Sigmoid colon (tissue), 7 donors: ENCODE data around the gene SLC23A1. TPM values are rescaled to one million over a fixed set of nuclear protein-coding genes. Genes with fewer than 3 reads are reported as not detected.
A peak's percentile ranks its signal among the peaks of the same experiment; 100 is the strongest.

ENCODE experiments used
- DNase-seq: peaks from one replicate; pipeline ENCODE4 v3.0.0-alpha.2; 2019
- H3K27ac ChIP-seq, 4 donors: fragments of 200-600 bp; sonication (generic); one replicate each; pipeline ENCODE4 v1.5.1; 2016 to 2019; ENCODE audit warnings: mild to moderate bottlenecking in 1 of 4
- H3K27me3 ChIP-seq, 3 donors: fragments of 200-600 bp; sonication (generic); one replicate each; pipeline ENCODE4 v1.5.1; 2019; ENCODE audit warnings: mild to moderate bottlenecking in 1 of 3
- H3K36me3 ChIP-seq, 4 donors: fragments of 200-600 bp; sonication (generic); one replicate each; pipeline ENCODE4 v1.5.1; 2016 to 2019
- H3K4me1 ChIP-seq, 4 donors: fragments of 200-600 bp; sonication (generic); one replicate each; pipeline ENCODE4 v1.5.1; 2017 to 2019
- H3K4me3 ChIP-seq, 4 donors: fragments of 200-600 bp; sonication (generic); one replicate each; pipeline ENCODE4 v1.5.1; 2017 to 2019; ENCODE audit warnings: mild to moderate bottlenecking in 2 of 4, moderate library complexity in 1 of 4
- H3K9me3 ChIP-seq, 4 donors: fragments of 200-600 bp in 3 of 4; sonication (generic) in 3 of 4; one replicate each; pipeline versions ENCODE4 v1.5.1 to v1.6.1; 2013 to 2019
- CTCF ChIP-seq, 4 experiments: fragments of 450-650 bp in 3 of 4; fragments of 200-600 bp in 1 of 4; IDR thresholded peaks; one replicate each; pipeline ENCODE4 v1.5.1; 2016 to 2019; ENCODE audit warnings: antibody characterized with exemption in 4 of 4, mild to moderate bottlenecking in 3 of 4, moderate library complexity in 2 of 4
- EP300 ChIP-seq, 4 donors: sonication (generic); formaldehyde crosslinking; IDR thresholded peaks; one replicate each; pipeline ENCODE4 v1.6.1; 2017; ENCODE audit warnings: antibody characterized with exemption in 4 of 4
- POLR2A ChIP-seq, 2 donors: fragments of 450-650 bp; IDR thresholded peaks; one replicate each; pipeline ENCODE4 v1.6.1; 2016; ENCODE audit warnings: antibody characterized with exemption in 2 of 2, mild to moderate bottlenecking in 2 of 2, moderate library complexity in 2 of 2
- POLR2AphosphoS5 ChIP-seq, 4 donors: sonication (generic); formaldehyde crosslinking; IDR thresholded peaks; one replicate each; pipeline ENCODE4 v1.6.1; 2017; ENCODE audit warnings: antibody characterized with exemption in 4 of 4
- WGBS, 2 donors: extraction: QIAGEN DNeasy Blood & Tissue Kit; methylation state at CpG; one replicate each; pipeline ENCODE4 v1.1.7; 2013; 5-methylcytosine and 5-hydroxymethylcytosine counted together
- intact Hi-C: fragments of 100-400 bp; cut with DNase I; formaldehyde crosslinking; loops from one replicate; pipeline ENCODE4 v1.15.1; 2023
- polyA plus RNA-seq, 3 donors: library from polyadenylated mRNA; stranded (reverse); fragments of 200-250 nt; gene quantifications; one replicate each; pipeline ENCODE4 v1.2.3, GENCODE V29; 2013
- total RNA-seq, 4 donors: library from RNA; depleted of rRNA; stranded (reverse); fragments of >200 nt; gene quantifications; one replicate each; pipeline ENCODE4 v1.1.0, GENCODE V29; 2016
- donor health status: healthy with polysubstance abuse.
- donor health status: Bipolar disorder and iron deficiency.
- donor health status: healthy.

SLC23A1 gene
- total and polyA plus RNA-seq, 7 donors = 0.60 to 2.1 (median 1.7) TPM; not detected in 4

GRCh38 chr5:139399501-139400121 is 16.5 kb upstream of the SLC23A1 start:
- no peaks in the 10 kb centered on the region for H3K9me3 ChIP-seq
- no peaks in the 10 kb centered on the region for H3K36me3 ChIP-seq
- H3K4me1 ChIP-seq = peaks cover 0 to 20% (median 18%) of the 10 kb centered on the region in 4 donors
- intact Hi-C loops = loop anchor here (5.0 kb wide), 1 partner anchor 57 kb away; the partner anchor contains the start of gene PAIP2
- WGBS, 2 donors = 84 to 88% methylated on average over 6 of the region's 6 CpGs
- no peak for TF ChIP-seq EP300 (IDR thresholded peaks at IDR 0.05)
- no peak for TF ChIP-seq POLR2AphosphoS5 (IDR thresholded peaks at IDR 0.05)
- no peak for TF ChIP-seq POLR2A (IDR thresholded peaks at IDR 0.05)
- TF ChIP-seq CTCF (IDR thresholded peaks at IDR 0.05) = no peak
- DNase-seq = no peak
- peaks cover 5 to 20% (median 14%) of the 10 kb centered on the region in 3 donors for H3K27me3 ChIP-seq
- no peak overlapping the region for H3K4me3 ChIP-seq
- H3K27ac ChIP-seq = no peak overlapping the region

DNA sequence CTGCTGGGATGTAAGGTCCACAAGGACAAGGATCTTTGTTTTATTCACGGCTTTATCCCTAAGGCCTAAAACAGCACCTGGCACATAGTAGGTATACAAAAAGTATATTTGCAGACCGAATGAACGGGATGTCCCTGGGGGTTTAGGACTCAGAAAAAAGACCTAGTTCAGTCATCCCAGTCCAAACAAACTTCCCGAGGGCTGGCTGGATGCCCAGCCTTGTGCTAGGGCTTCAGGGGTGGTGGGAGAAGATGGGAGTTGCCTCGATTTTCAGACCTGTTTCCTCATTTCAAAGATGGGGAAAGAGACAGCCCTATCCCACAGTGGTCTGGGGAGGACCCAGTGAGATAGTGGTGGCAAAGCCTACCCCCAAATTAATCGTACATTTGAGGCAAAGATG is 14.8 kb upstream of the SLC23A1 start:
- intact Hi-C loops = no loop called here
- H3K4me1 ChIP-seq = peaks cover 0 to 25% (median 23%) of the 10 kb centered on the region in 4 donors
- H3K27ac ChIP-seq = peak overlapping the region in 1 of 4 donors; percentile 10
- 48 to 62% methylated on average over 6 of the region's 6 CpGs for whole genome bisulfite sequencing, 2 donors
- TF ChIP-seq POLR2AphosphoS5 (IDR thresholded peaks at IDR 0.05) (no peak), CTCF (IDR thresholded peaks at IDR 0.05) (no peak), EP300 (IDR thresholded peaks at IDR 0.05) (no peak), POLR2A (IDR thresholded peaks at IDR 0.05) (no peak)
- no peak overlapping the region for H3K4me3 ChIP-seq
- no peaks in the 10 kb centered on the region for H3K36me3 ChIP-seq
- H3K27me3 ChIP-seq = peaks cover 21 to 37% (median 31%) of the 10 kb centered on the region in 3 donors
- no peak for DNase-seq
- no peaks in the 10 kb centered on the region for H3K9me3 ChIP-seq

DNA sequence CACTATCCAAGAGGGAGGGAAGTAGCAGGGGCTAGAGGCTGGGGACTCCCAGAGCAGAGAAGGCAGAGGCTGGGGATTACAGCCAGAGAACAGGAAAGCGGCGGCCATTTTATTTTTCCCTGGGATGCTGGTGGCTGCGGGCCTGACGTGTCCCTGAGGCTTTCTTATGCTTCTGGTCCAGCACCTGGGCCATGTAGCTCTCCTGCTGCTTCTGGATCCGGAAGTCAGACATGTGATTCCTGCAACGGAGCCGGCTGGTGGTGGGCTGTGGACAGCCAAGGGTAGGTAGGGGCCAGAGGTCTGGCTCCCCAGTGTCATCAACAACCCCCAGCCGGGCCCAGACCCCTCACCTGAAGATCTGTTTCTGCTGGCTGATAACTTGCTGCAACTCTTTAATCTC is 13.6 kb upstream of the SLC23A1 start:
- intact Hi-C loops = no loop called here
- TF ChIP-seq POLR2A (IDR thresholded peaks at IDR 0.05) (no peak), CTCF (IDR thresholded peaks at IDR 0.05) (no peak), POLR2AphosphoS5 (IDR thresholded peaks at IDR 0.05) (no peak), EP300 (IDR thresholded peaks at IDR 0.05) (no peak)
- Histone ChIP-seq H3K36me3 (no peaks in the 10 kb centered on the region), H3K4me1 (peaks cover 0 to 35% (median 32%) of the 10 kb centered on the region in 4 donors), H3K4me3 (no peak overlapping the region), H3K9me3 (no peaks in the 10 kb centered on the region), H3K27me3 (peaks cover 29 to 49% (median 39%) of the 10 kb centered on the region in 3 donors), H3K27ac (no peak overlapping the region)
- 95% methylated on average over 8 of the region's 8 CpGs for WGBS, 2 donors
- no peak for DNase-seq

DNA sequence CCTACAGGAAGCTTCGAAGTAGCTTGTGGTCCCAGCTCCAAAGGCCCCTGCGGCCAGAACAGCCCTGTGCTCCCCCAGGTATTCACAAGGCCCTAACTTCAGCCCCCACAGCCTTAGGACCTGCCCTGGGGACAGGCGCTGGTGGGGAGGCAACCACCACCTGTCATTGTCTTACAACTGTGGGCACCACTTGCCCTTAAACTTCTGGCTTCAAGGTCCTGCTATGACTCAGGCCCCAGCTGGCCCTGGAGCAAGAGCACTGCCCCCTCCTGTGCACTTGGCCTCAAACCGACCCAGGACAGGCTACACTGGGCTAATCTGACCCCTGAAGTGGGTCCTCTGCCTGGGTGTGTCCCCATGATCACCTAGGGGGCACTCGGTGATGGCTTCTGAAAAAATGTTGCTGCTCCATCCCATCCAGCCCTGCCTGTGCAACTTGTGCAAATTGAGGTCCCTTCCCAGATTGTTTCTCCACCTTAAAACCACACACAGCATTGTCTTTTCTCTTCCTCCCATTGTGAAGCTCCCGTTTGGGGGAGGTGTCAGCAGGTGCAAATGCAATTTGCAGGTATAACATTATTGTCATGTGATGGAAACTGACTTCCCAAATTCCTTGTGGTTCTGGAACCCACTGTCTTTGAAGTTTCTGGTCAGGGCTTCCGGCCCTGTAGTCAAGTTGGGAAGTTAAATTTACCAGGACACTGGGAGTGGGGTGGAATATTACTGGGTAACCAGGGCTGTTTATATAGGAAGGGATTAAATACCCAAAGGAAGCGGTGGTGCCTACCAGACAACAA is 12.9 kb upstream of the SLC23A1 start:
- intact Hi-C loops = no loop called here
- TF ChIP-seq EP300 (IDR thresholded peaks at IDR 0.05) (no peak), POLR2A (IDR thresholded peaks at IDR 0.05) (no peak), POLR2AphosphoS5 (IDR thresholded peaks at IDR 0.05) (no peak), CTCF (IDR thresholded peaks at IDR 0.05) (no peak)
- Histone ChIP-seq H3K4me1 (peaks cover 0 to 35% (median 32%) of the 10 kb centered on the region in 4 donors), H3K4me3 (no peak overlapping the region), H3K27ac (peak overlapping the region in 1 of 4 donors; percentile 81), H3K36me3 (no peaks in the 10 kb centered on the region), H3K9me3 (no peaks in the 10 kb centered on the region), H3K27me3 (peaks cover 29 to 50% (median 39%) of the 10 kb centered on the region in 3 donors)
- DNase-seq = no peak
- WGBS, 2 donors = 85 to 87% methylated on average over 8 of the region's 8 CpGs
